ENCODE measurements around the gene GRAMD1A. TPM values are rescaled to one million over a fixed set of nuclear protein-coding genes. Genes with fewer than 3 reads are reported as not detected.

Gene GRAMD1A
- total RNA-seq, 2 donors from 2014 or later: 90.8 to 94.9 TPM

GRCh38 chr19:35038623-35039512, 38.7 kb downstream of the GRAMD1A start:
- TF ChIP-seq POLR2A (IDR thresholded peaks at IDR 0.05) (no peak), CTCF (IDR thresholded peaks at IDR 0.05) (no peak)
- ATAC-seq: no peak
- peak in 1 of 4 donors; percentile 53 for DNase-seq
- peak overlapping the region in 3 of 4 donors; percentile 32 to 95 (median 91) for H3K27ac ChIP-seq
- H3K4me3 ChIP-seq: no peak overlapping the region
- no peaks in the 10 kb centered on the region for H3K9me3 ChIP-seq
- H3K36me3 ChIP-seq (replicated peaks in 1 of 2; ENCODE audit: insufficient read depth in 1 of 2, low read depth in 2 of 2): no peaks in the 10 kb centered on the region
- no peaks in the 10 kb centered on the region for H3K27me3 ChIP-seq
- 80 to 89% methylated on average over 5 to 17 of the region's 17 CpGs for WGBS, 2 donors
- intact Hi-C loops (cut with DNase I): no loop called here
- H3K4me1 ChIP-seq: peaks cover 39% of the 10 kb centered on the region

GRCh38 chr19:35039881-35040825, 40.0 kb downstream of the GRAMD1A start:
- H3K36me3 ChIP-seq (replicated peaks in 1 of 2; ENCODE audit: insufficient read depth in 1 of 2, low read depth in 2 of 2): no peaks in the 10 kb centered on the region
- H3K4me1 ChIP-seq: peaks cover 51% of the 10 kb centered on the region
- 66 to 68% methylated on average over 29 to 32 of the region's 39 CpGs for WGBS, 2 donors
- intact Hi-C loops (cut with DNase I): loop anchor here (10.0 kb wide), 1 partner anchor 95 kb away; the partner anchor contains the start of genes FXYD1 and LGI4
- no peaks in the 10 kb centered on the region for H3K9me3 ChIP-seq
- no peak overlapping the region for H3K4me3 ChIP-seq
- TF ChIP-seq CTCF (IDR thresholded peaks at IDR 0.05) (no peak), POLR2A (IDR thresholded peaks at IDR 0.05) (no peak)
- H3K27me3 ChIP-seq: no peaks in the 10 kb centered on the region
- peak overlapping the region; percentile 91 to 97 (median 96) for H3K27ac ChIP-seq
- no peak for DNase-seq
- ATAC-seq: no peak

GRCh38 chr19:35040826-35041547, 40.9 kb downstream of the GRAMD1A start:
- Histone ChIP-seq H3K9me3 (no peaks in the 10 kb centered on the region), H3K4me1 (peaks cover 58% of the 10 kb centered on the region), H3K27ac (peak overlapping the region; percentile 91 to 97 (median 96)), H3K27me3 (no peaks in the 10 kb centered on the region), H3K36me3 (replicated peaks in 1 of 2; ENCODE audit: insufficient read depth in 1 of 2, low read depth in 2 of 2) (no peaks in the 10 kb centered on the region), H3K4me3 (no peak overlapping the region)
- ATAC-seq (peak; percentile 79), DNase-seq (peak; percentile 95 to 99 (median 96))
- 2 to 5% methylated on average over 10 to 36 of the region's 36 CpGs for WGBS, 2 donors
- TF ChIP-seq POLR2A (IDR thresholded peaks at IDR 0.05) (peak; percentile 60 to 78 (median 71)), CTCF (IDR thresholded peaks at IDR 0.05) (peak in 1 of 7 experiments; percentile 4)
- intact Hi-C loops (cut with DNase I): loop anchor here (10.0 kb wide), 1 partner anchor 94 kb away; the partner anchor contains the start of genes FXYD1 and LGI4

- TF ChIP-seq POLR2A (IDR thresholded peaks at IDR 0.05) (peak; percentile 76 to 84 (median 79)), CTCF (IDR thresholded peaks at IDR 0.05) (no peak)
- no peaks in the 10 kb centered on the region for H3K9me3 ChIP-seq
- peak; percentile 79 for ATAC-seq
- H3K27me3 ChIP-seq: no peaks in the 10 kb centered on the region
- intact Hi-C loops (cut with DNase I): loop anchor here (10.0 kb wide), 1 partner anchor 93 kb away; the partner anchor contains the start of genes FXYD1 and LGI4
- peak within 1 kb of the TSS; percentile 9 to 38 for H3K4me3 ChIP-seq
- peak within 1 kb of the TSS; percentile 91 to 97 (median 96) for H3K27ac ChIP-seq
- peaks cover 64% of the 10 kb centered on the region for H3K4me1 ChIP-seq
- peak; percentile 86 to 94 (median 90) for DNase-seq
- 17 to 34% methylated on average over 2 to 19 of the region's 19 CpGs for WGBS, 2 donors
- H3K36me3 ChIP-seq (replicated peaks in 1 of 2; ENCODE audit: insufficient read depth in 1 of 2, low read depth in 2 of 2): no peaks in the 10 kb centered on the region
Measured at GRCh38 chr19:35041548-35042055, 41.5 kb downstream of the GRAMD1A start, which contains the start of gene HPN. TSS of gene HPN (plus strand) at chr19:35041721. CDS start at chr19:35042507, 786 bp downstream.

Data from body of pancreas (tissue), 4 donors.